Right atrium auricular region (tissue), 2 donors: Measurements from ENCODE around the gene IFITM5. TPM values are rescaled to one million over a fixed set of nuclear protein-coding genes. Genes with fewer than 3 reads are reported as not detected.
"Not testable (repeated sequence)": the region's sequence is repeated elsewhere in the genome, so short reads cannot be mapped to it uniquely, and the experiment has no call there.

Source experiments
- DNase-seq: peaks from one replicate; pipeline ENCODE4 v3.0.0-alpha.2; 2019; ENCODE audit warnings: low spot score
- H3K27ac ChIP-seq, 2 donors: fragments of 200-600 bp; sonication (generic); 1 replicate in 1 of 2; 2 replicates in 1 of 2; pipeline ENCODE4 v1.5.1; 2016 to 2019
- H3K27me3 ChIP-seq, 2 donors: fragments of 200-600 bp; sonication (generic); one replicate each; pipeline versions ENCODE4 v1.5.1 to v1.6.0; 2017 to 2019
- H3K36me3 ChIP-seq: fragments of 200-600 bp; sonication (generic); one replicate; pipeline ENCODE4 v1.5.1; 2016
- H3K4me1 ChIP-seq, 2 donors: fragments of 200-600 bp; sonication (generic); one replicate each; pipeline versions ENCODE4 v1.5.1 to v1.6.0; 2017 to 2019
- H3K4me3 ChIP-seq, 2 donors: fragments of 200-600 bp; sonication (generic); 1 replicate in 1 of 2; 2 replicates in 1 of 2; pipeline ENCODE4 v1.5.1; 2017 to 2019; ENCODE audit warnings: mild to moderate bottlenecking in 1 of 2, moderate library complexity in 1 of 2
- H3K9me3 ChIP-seq, 2 donors: fragments of 200-600 bp; sonication (generic); one replicate each; pipeline ENCODE4 v1.5.1; 2019
- total RNA-seq, 2 donors: library from RNA; depleted of rRNA; stranded (reverse); fragments of >200 nt; gene quantifications; one replicate each; pipeline ENCODE4 v1.1.0, GENCODE V29; 2016
- TF ChIP-seq, protein P1 (sequence below), 2 donors: fragments of 200-600 bp; sonication (generic); IDR thresholded peaks; one replicate each; pipeline ENCODE4 v1.5.1; 2019; ENCODE audit warnings: antibody characterized with exemption in 2 of 2

Gene IFITM5
- total RNA-seq, 2 donors from 2014 or later = not detected

GRCh38 chr11:332651-333480 is 33.5 kb upstream of the IFITM5 start:
- TF ChIP-seq, protein P1, sequence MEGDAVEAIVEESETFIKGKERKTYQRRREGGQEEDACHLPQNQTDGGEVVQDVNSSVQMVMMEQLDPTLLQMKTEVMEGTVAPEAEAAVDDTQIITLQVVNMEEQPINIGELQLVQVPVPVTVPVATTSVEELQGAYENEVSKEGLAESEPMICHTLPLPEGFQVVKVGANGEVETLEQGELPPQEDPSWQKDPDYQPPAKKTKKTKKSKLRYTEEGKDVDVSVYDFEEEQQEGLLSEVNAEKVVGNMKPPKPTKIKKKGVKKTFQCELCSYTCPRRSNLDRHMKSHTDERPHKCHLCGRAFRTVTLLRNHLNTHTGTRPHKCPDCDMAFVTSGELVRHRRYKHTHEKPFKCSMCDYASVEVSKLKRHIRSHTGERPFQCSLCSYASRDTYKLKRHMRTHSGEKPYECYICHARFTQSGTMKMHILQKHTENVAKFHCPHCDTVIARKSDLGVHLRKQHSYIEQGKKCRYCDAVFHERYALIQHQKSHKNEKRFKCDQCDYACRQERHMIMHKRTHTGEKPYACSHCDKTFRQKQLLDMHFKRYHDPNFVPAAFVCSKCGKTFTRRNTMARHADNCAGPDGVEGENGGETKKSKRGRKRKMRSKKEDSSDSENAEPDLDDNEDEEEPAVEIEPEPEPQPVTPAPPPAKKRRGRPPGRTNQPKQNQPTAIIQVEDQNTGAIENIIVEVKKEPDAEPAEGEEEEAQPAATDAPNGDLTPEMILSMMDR (IDR thresholded peaks at IDR 0.05) = no peak
- no peaks in the 10 kb centered on the region for H3K9me3 ChIP-seq
- no peak overlapping the region for H3K27ac ChIP-seq
- H3K27me3 ChIP-seq = no peaks in the 10 kb centered on the region
- no peak overlapping the region for H3K4me3 ChIP-seq
- no peaks in the 10 kb centered on the region for H3K36me3 ChIP-seq
- peaks cover 0 to 30% of the 10 kb centered on the region in 2 donors for H3K4me1 ChIP-seq
- DNase-seq = no peak

- H3K27me3 ChIP-seq = no peaks in the 10 kb centered on the region
- H3K27ac ChIP-seq = no peak overlapping the region
- no peaks in the 10 kb centered on the region for H3K9me3 ChIP-seq
- no peaks in the 10 kb centered on the region for H3K36me3 ChIP-seq
- no peak for DNase-seq
- TF ChIP-seq, protein P1 (IDR thresholded peaks at IDR 0.05) = no peak
- no peak overlapping the region for H3K4me3 ChIP-seq
- peaks cover 0 to 42% of the 10 kb centered on the region in 2 donors for H3K4me1 ChIP-seq
Observed at GRCh38 chr11:331358-332060, 32.2 kb upstream of the IFITM5 start.

GRCh38 chr11:330694-331357 is 31.5 kb upstream of the IFITM5 start:
- Histone ChIP-seq H3K27me3 (no peaks in the 10 kb centered on the region), H3K9me3 (no peaks in the 10 kb centered on the region), H3K36me3 (no peaks in the 10 kb centered on the region), H3K4me3 (no peak overlapping the region), H3K27ac (no peak overlapping the region), H3K4me1 (peaks cover 0 to 42% of the 10 kb centered on the region in 2 donors)
- no peak for DNase-seq
- TF ChIP-seq, protein P1 (IDR thresholded peaks at IDR 0.05) = no peak

DNA sequence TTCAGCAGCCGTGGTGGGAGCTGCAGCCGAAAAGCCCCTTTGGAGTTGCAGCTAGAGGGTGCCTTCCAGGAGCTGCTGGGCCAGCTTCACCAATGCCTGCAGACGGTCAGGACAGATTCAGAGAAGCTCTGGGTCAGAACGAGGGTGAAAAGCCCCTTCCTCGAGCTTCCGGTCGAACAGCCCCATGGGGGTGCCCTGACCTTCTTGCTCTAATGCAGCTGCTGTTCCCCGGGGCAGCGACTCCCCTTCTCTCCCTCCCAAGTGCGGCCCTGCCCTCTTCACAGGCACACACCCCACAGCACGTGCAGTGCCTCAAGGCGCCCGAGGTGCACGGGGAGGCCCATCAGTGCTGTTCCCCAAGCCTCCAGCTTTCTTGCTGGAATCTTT is 31.0 kb upstream of the IFITM5 start:
- Histone ChIP-seq H3K27me3 (no peaks in the 10 kb centered on the region), H3K4me1 (peaks cover 0 to 41% of the 10 kb centered on the region in 2 donors), H3K4me3 (no peak overlapping the region), H3K9me3 (no peaks in the 10 kb centered on the region), H3K36me3 (no peaks in the 10 kb centered on the region), H3K27ac (no peak overlapping the region)
- no peak for DNase-seq
- TF ChIP-seq, protein P1 (IDR thresholded peaks at IDR 0.05) = no peak

DNA sequence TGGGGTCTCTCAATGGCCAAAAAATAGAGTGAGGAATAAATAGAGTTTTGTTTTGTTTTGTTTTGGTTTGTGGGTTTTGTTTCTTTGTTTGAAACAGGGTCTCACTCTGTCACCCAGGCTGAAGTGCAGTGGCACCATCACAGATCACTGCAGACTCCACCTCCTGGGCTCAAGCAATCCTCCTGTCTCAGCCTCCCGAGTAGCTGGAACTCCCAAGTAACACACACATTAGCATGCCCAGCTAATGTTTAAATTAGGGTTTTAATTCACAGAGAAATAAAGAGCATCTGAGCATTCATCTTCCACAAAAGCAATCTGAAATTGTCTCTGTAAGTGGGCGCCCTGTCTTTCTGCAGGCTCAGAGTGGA is 30.5 kb upstream of the IFITM5 start:
- H3K4me3 ChIP-seq = no peak overlapping the region
- peaks cover 0 to 37% of the 10 kb centered on the region in 2 donors for H3K4me1 ChIP-seq
- TF ChIP-seq, protein P1 (IDR thresholded peaks at IDR 0.05) = no peak
- no peaks in the 10 kb centered on the region for H3K27me3 ChIP-seq
- H3K36me3 ChIP-seq = no peaks in the 10 kb centered on the region
- no peak overlapping the region for H3K27ac ChIP-seq
- no peaks in the 10 kb centered on the region for H3K9me3 ChIP-seq
- DNase-seq = no peak

DNA sequence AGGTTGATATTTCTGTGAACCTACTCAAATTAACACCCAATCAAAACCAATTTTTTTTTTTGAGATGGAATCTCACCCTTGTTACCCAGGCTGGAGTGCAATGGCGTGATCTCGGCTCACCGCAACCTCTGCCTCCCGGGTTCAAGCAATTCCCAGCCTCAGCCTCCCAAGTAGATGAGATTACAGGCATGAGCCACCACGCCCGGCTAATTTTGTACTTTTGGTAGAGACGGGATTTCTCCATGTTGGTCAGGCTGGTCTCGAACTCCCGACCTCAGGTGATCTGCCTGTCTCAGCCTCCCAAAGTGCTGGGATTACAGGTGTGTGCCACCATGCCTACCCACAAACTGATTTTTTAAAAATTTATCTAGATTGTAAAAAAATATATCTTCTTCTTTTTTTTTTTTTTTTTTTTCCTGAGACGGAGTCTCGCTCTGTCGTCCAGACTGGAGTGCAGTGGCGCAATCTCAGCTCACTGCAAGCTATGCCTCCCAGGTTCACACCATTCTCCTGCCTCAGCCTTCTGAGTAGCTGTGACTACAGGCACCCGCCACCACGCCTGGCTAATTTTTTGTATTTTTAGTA is 29.3 kb upstream of the IFITM5 start:
- H3K9me3 ChIP-seq, H3K27me3 ChIP-seq, DNase-seq, H3K36me3 ChIP-seq, H3K27ac ChIP-seq, H3K4me3 ChIP-seq: not testable (repeated sequence)
- peaks cover 0 to 38% of the 10 kb centered on the region in 2 donors for H3K4me1 ChIP-seq
